Measurements from ENCODE around the gene DAGLA. TPM values are rescaled to one million over a fixed set of nuclear protein-coding genes. Genes with fewer than 3 reads are reported as not detected.

DAGLA gene
- total RNA-seq, 1 donor from 2014 or later, result 10.1 TPM

GRCh38 chr11:61690706-61691379, 10.7 kb downstream of the DAGLA start:
- DNase-seq (ENCODE audit: extremely low read depth, low read depth, low spot score), result no peak

GRCh38 chr11:61691380-61692156, 11.4 kb downstream of the DAGLA start:
- no peak for DNase-seq (ENCODE audit: extremely low read depth, low read depth, low spot score)

GRCh38 chr11:61693922-61694601, 13.9 kb downstream of the DAGLA start:
- no peak for DNase-seq (ENCODE audit: extremely low read depth, low read depth, low spot score)

GRCh38 chr11:61694602-61694939, 14.4 kb downstream of the DAGLA start:
- no peak for DNase-seq (ENCODE audit: extremely low read depth, low read depth, low spot score)

- DNase-seq (ENCODE audit: extremely low read depth, low read depth, low spot score), result no peak
These were observed 14.9 kb downstream of the DAGLA start for GRCh38 chr11:61694946-61695706.

GRCh38 chr11:61695917-61696316, 15.7 kb downstream of the DAGLA start:
- DNase-seq (ENCODE audit: extremely low read depth, low read depth, low spot score), result no peak

- DNase-seq (ENCODE audit: extremely low read depth, low read depth, low spot score), result no peak
These were observed 16.4 kb downstream of the DAGLA start for GRCh38 chr11:61696602-61697001.

GRCh38 chr11:61697078-61697502, 16.9 kb downstream of the DAGLA start:
- no peak for DNase-seq (ENCODE audit: extremely low read depth, low read depth, low spot score)

- no peak for DNase-seq (ENCODE audit: extremely low read depth, low read depth, low spot score)
These were observed 17.6 kb downstream of the DAGLA start for GRCh38 chr11:61697764-61698163.

- DNase-seq (ENCODE audit: extremely low read depth, low read depth, low spot score), result no peak
These were observed 18.2 kb downstream of the DAGLA start for GRCh38 chr11:61698173-61698948.

- DNase-seq (ENCODE audit: extremely low read depth, low read depth, low spot score), result no peak
These were observed 19.6 kb downstream of the DAGLA start for GRCh38 chr11:61699737-61700160.

- no peak for DNase-seq (ENCODE audit: extremely low read depth, low read depth, low spot score)
These were observed 20.0 kb downstream of the DAGLA start for GRCh38 chr11:61700212-61700611.

GRCh38 chr11:61700720-61701119, 20.5 kb downstream of the DAGLA start:
- no peak for DNase-seq (ENCODE audit: extremely low read depth, low read depth, low spot score)

GRCh38 chr11:61701242-61701886, 21.2 kb downstream of the DAGLA start:
- DNase-seq (ENCODE audit: extremely low read depth, low read depth, low spot score), result no peak

GRCh38 chr11:61702701-61703312, 22.6 kb downstream of the DAGLA start:
- DNase-seq (ENCODE audit: extremely low read depth, low read depth, low spot score), result no peak

GRCh38 chr11:61704838-61705237, 24.6 kb downstream of the DAGLA start:
- DNase-seq (ENCODE audit: extremely low read depth, low read depth, low spot score), result no peak

- DNase-seq (ENCODE audit: extremely low read depth, low read depth, low spot score), result no peak
These were observed 26.5 kb downstream of the DAGLA start for GRCh38 chr11:61706452-61707400.

- no peak for DNase-seq (ENCODE audit: extremely low read depth, low read depth, low spot score)
These were observed 27.4 kb downstream of the DAGLA start for GRCh38 chr11:61707574-61707973.

Data from glomerular endothelial cell (primary cell).